ENCODE data around the gene C13orf42.

C13orf42 gene

DNA sequence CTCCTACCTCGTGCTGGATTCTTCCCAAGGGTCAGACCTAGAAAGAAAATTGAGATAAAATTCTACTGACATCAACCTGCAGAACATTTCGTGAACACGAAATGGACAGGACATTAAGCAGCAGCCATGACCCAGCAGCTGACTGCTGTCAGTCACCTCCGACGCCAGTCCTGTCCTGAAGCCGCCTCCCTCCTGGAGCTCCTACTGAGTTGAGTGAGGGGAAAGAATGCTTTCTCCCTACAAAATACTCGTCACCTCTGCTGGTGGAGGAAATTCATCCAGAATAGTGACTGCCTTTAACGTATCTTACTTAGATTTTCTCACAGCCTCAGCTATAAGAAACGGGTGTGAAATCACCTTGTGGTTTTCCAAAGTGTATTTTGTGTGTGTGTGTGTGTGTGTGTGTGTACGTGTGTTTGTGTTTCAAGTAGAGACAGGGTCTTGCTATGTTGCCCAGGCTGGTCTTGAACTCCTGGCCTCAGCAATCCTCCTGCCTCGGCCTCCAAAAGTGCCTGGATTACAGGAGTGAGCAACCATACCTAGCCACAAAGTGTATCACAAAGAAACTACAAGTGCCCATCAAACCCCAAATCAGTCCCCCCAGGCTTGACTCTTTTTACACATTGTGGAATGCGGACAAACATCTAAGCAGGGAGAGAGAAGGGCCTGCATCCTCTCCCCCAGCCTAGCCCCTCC lies 2.3 kb upstream of the C13orf42 start:
- no peak for DNase-seq (ENCODE audit: low read depth)
- TF ChIP-seq POLR2A (IDR thresholded peaks at IDR 0.05; ENCODE audit: extremely low read depth, insufficient read length) (no peak), MYC (IDR thresholded peaks at IDR 0.05; ENCODE audit: low read depth, low read length) (no peak), MAX (IDR thresholded peaks at IDR 0.05; ENCODE audit: low read depth, low read length) (no peak)
- TF ChIP-seq, protein P1, sequence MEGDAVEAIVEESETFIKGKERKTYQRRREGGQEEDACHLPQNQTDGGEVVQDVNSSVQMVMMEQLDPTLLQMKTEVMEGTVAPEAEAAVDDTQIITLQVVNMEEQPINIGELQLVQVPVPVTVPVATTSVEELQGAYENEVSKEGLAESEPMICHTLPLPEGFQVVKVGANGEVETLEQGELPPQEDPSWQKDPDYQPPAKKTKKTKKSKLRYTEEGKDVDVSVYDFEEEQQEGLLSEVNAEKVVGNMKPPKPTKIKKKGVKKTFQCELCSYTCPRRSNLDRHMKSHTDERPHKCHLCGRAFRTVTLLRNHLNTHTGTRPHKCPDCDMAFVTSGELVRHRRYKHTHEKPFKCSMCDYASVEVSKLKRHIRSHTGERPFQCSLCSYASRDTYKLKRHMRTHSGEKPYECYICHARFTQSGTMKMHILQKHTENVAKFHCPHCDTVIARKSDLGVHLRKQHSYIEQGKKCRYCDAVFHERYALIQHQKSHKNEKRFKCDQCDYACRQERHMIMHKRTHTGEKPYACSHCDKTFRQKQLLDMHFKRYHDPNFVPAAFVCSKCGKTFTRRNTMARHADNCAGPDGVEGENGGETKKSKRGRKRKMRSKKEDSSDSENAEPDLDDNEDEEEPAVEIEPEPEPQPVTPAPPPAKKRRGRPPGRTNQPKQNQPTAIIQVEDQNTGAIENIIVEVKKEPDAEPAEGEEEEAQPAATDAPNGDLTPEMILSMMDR (IDR thresholded peaks at IDR 0.05; ENCODE audit: low read depth, low read length): no peak
- H3K4me3 ChIP-seq (ENCODE audit: low read depth, low read length): no peak overlapping the region

- no peak overlapping the region for H3K4me3 ChIP-seq (ENCODE audit: low read depth, low read length)
- no peak for TF ChIP-seq MAX (IDR thresholded peaks at IDR 0.05; ENCODE audit: low read depth, low read length)
- no peak for TF ChIP-seq POLR2A (IDR thresholded peaks at IDR 0.05; ENCODE audit: extremely low read depth, insufficient read length)
- TF ChIP-seq, protein P1 (IDR thresholded peaks at IDR 0.05; ENCODE audit: low read depth, low read length): no peak
- no peak for TF ChIP-seq MYC (IDR thresholded peaks at IDR 0.05; ENCODE audit: low read depth, low read length)
- DNase-seq (ENCODE audit: low read depth): no peak
Observed at GRCh38 chr13:51112771-51113170, 1.7 kb upstream of the C13orf42 start.

DNA sequence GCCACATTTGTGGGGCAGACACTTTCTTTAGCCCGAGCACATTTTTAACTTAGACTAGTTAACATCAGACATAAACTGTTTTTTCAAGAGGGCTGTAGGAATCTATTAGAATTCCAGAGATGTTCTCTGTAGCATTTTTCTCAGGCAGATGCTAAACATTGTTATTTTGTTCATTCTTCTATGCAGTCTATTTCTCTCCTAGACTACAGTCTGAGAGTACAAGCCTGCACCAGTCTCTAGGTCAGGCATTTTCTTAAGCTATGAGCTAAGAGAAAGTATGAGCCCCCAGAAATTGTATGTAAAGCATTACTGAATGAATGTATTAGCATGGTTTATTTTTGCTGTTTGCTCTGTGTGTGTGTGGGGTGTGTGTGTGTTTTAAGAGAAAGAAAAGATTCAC lies 923 bp upstream of the C13orf42 start:
- TF ChIP-seq MYC (IDR thresholded peaks at IDR 0.05; ENCODE audit: low read depth, low read length) (no peak), MAX (IDR thresholded peaks at IDR 0.05; ENCODE audit: low read depth, low read length) (no peak), POLR2A (IDR thresholded peaks at IDR 0.05; ENCODE audit: extremely low read depth, insufficient read length) (no peak)
- TF ChIP-seq, protein P1 (IDR thresholded peaks at IDR 0.05; ENCODE audit: low read depth, low read length): no peak
- no peak overlapping the region for H3K4me3 ChIP-seq (ENCODE audit: low read depth, low read length)
- no peak for DNase-seq (ENCODE audit: low read depth)

DNA sequence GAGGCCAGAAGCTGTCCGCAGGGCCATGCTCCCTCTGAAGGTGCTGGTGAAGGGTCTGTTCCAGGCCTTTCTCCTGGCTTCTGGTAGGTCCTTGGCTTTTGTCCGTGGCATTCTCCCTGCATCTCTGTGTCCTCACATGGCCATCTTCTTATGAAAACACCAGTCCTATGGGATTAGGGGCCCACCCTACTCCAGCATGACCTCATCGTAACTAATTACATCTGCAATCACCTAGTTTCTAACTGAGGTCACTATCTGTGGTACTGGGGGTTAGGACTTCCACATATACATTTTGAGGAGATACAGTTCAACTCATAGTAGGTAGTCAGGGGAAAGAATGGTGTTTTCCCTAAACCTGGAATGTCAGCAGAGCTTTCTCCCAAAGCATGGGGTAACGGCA lies 3.1 kb downstream of the C13orf42 start:
- no peak for TF ChIP-seq POLR2A (IDR thresholded peaks at IDR 0.05; ENCODE audit: extremely low read depth, insufficient read length)
- TF ChIP-seq, protein P1 (IDR thresholded peaks at IDR 0.05; ENCODE audit: low read depth, low read length): no peak
- TF ChIP-seq MYC (IDR thresholded peaks at IDR 0.05; ENCODE audit: low read depth, low read length): no peak
- TF ChIP-seq MAX (IDR thresholded peaks at IDR 0.05; ENCODE audit: low read depth, low read length): no peak
- H3K4me3 ChIP-seq (ENCODE audit: low read depth, low read length): no peak overlapping the region
- no peak for DNase-seq (ENCODE audit: low read depth)

- no peak overlapping the region for H3K4me3 ChIP-seq (ENCODE audit: low read depth, low read length)
- TF ChIP-seq POLR2A (IDR thresholded peaks at IDR 0.05; ENCODE audit: extremely low read depth, insufficient read length): no peak
- no peak for TF ChIP-seq MAX (IDR thresholded peaks at IDR 0.05; ENCODE audit: low read depth, low read length)
- TF ChIP-seq, protein P1 (IDR thresholded peaks at IDR 0.05; ENCODE audit: low read depth, low read length): no peak
- TF ChIP-seq MYC (IDR thresholded peaks at IDR 0.05; ENCODE audit: low read depth, low read length): no peak
- no peak for DNase-seq (ENCODE audit: low read depth)
Observed at GRCh38 chr13:51105046-51105445, 6.0 kb downstream of the C13orf42 start.
